Activated CD8-positive, alpha-beta memory T cell treated with anti-CD3 and anti-CD28 coated beads, Interleukin-2, amount 50 U/mL, for 48 hours (primary cell): ENCODE data around the gene KNDC1.
"Not testable (repeated sequence)": the region's sequence is repeated elsewhere in the genome, so short reads cannot be mapped to it uniquely, and the experiment has no call there.

Experiments
- DNase-seq: peaks from one replicate; pipeline ENCODE4 v3.0.0-alpha.2; 2020

Gene KNDC1

DNA sequence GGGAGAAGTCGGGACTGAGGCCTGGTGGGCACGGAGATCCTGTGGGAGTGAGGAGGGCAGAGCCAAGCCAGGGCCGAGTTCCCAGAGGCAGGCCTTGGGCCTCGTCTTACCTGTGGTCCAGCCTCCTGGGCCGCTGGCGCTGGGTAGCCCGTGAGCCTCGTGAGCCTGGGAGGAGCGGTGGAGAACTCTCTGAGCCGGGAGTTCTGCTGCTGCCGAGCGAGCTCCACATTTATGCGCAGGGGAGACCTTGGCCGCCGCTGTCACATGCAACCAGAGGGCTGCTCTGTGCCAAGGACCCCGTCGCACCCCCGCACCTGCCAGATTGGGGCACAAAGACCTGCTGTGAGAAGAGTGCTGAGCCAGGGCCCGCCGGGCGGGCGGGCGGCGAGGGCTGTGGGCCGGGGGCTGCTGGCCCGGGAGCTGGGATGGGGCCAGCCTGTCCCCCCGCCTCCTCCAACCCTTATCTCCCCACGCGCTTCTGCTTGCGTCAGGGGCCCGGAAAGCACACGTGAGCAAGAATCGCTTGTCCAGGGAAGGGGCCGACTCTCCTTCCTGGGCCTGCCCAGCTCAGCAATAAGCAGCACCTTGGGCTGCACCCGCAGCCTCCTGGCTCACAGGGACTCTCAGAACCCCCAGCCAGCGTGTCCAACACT lies 87.8 kb downstream of the KNDC1 start:
- DNase-seq = no peak

DNA sequence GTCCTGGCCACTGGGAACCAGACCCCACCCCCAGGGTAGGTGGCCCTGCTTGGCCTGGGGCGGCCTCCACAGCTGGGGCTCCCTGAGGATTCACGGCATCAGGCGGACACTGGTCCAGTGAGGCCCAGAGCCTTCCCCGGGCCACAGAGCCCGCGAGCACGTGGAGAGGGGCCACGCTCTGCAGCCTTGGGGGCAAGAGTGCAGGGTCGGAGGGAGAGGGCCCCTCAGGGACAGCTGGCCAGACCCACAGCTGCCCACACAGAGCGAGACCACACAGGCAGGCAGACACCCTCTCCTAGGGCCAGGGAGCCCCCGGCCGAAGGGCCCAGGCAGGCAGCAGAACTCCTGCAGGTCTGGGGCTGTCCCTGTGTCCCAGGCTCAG lies 88.3 kb downstream of the KNDC1 start:
- no peak for DNase-seq

DNA sequence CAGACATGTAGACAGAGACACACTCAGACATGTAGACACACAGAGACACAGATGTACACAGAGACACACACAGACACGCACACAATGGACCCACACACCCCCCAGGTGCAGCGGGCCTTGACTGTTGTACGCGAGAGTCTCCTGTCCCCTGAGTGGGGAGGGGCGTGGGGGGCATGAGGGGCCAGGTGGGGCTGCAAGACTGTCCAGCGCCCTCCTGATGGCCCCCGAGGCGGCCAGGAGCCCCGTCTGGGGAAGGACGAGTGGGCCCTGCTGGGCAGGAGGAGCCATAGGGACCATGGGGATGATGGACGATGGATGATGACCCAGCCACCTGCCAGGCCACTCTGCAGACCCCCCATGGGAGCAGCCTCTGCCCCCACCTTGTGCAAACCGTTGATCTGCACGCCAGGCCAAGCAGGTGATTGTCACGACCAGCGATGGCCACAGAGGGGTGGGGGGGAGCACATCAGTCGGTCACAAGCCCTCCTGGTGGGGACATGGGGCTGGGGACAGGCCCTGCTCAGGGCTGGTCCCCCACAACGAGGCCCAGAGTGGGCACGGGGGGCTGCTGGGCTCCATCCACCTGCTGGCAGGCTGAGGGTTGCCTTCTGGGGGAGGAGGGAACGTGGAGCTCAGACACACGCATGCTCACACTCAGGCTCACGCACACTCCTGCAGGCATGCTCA lies 89.2 kb downstream of the KNDC1 start:
- DNase-seq = no peak

DNA sequence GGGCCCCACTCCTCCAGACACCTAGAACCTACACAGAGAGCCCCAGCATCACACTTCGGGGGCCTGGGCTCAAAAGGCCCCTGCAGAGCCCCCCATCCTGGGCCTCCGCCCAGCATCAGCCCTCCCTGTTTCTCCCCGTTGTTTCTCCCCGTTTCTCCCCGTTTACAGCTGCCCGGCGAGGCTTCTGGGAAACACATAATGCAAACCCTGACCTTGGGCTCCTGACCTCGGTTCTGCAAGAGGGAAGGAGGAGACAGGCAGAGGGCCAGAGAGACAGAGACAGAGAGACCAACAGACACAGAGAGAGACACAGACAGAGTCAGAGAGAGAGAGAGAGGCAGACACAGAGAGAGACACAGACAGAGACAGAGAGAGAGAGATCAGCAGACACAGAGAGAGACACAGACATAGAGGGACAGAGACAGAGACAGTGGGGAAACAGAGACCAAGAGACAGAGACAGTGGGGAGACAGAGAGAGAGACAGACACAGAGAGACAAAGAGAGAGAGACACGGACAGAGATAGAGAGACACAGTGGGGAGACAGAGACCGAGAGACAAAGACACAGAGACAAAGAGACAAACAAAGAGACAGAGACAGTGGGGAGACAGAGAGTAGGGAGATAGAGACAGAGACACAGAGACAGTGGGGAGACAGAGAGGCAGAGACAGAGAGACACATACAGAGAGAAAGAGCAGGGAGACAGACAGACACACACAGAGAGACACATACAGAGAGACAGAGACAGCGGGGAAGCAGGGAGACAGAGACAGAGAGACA lies 90.1 kb downstream of the KNDC1 start:
- no peak for DNase-seq

DNA sequence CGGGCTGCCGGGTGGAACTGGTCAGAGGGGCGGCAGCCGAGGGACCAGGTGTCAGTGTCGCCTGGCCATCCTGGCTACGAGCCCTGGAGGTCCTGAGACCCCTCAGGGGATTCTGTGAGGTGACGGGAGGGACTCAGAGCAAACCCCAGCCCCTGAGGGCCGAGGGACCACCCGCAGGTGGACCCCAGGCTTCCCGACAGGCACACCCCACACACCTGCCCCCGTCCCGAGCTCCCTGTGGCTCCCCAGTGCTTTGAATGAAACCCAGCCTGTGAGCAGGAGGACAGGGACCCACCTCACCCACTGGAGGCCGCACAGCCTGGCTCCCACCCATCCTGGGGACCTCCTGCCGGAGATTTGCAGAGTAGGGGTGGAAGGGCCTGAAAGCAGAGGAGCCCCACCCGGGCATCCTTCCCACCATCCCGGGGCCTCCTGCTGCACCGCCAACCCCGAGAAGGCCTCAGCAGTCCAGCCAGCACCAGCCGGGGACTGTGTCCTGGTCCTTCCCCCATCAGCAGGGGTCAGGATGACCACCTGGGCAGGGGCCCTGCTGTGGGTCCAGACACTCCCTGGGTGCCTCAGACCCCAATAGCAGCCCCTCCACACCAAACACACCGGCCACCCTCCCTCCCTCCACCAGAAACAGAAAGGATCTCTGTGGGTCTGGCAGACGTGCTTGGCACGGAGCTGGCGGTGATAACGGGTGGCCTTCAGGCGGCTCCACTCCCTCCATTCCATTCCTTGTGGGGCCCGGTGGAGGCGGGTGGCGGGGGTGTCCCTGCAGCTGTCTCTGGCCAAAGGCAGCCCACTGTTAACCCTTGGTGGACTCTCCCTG lies 91.6 kb downstream of the KNDC1 start:
- no peak for DNase-seq

DNA sequence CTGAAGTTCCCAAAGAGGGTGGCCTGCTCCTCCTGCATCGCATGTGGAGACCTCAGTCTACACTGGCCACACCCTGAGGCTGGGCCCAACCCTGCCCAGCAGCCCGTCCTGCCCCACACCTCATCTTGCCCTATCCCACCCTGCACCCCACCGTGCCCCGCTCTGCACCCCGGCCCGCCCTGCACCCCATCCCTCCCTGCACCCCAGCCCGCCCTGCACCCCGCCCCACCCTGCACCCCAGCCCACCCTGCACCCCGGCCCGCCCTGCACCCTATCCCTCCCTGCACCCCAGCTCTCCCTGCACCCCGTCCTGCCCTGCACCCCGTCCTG lies 92.2 kb downstream of the KNDC1 start:
- DNase-seq = no peak

DNA sequence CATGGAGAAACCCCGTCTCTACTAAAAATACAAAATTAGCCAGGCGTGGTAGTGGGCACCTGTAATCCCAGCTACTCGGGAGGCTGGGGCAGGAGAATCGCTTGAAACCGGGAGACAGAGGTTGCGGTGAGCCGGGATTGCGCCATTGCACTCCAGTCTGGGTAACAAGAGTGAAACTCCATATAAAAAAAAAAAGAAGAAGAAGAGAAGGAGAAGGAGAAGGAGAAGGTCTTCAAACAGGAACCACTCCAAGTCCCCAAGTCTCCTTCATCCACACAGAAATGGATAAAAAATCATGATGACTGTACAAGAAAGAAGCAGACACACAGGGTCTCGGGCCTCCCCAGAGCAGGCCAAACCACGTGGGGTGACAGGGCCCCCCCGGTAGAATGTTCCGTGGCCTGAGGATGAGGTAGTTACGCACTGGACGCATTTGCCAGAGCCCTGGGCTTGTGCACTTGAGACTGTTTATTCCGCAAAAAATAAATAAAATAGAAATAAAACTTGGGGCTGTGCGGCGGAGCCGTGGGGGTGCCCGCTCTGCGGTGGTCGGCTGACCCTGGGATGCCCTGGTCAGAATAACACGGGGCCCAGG lies 93.4 kb downstream of the KNDC1 start:
- DNase-seq = no peak

DNA sequence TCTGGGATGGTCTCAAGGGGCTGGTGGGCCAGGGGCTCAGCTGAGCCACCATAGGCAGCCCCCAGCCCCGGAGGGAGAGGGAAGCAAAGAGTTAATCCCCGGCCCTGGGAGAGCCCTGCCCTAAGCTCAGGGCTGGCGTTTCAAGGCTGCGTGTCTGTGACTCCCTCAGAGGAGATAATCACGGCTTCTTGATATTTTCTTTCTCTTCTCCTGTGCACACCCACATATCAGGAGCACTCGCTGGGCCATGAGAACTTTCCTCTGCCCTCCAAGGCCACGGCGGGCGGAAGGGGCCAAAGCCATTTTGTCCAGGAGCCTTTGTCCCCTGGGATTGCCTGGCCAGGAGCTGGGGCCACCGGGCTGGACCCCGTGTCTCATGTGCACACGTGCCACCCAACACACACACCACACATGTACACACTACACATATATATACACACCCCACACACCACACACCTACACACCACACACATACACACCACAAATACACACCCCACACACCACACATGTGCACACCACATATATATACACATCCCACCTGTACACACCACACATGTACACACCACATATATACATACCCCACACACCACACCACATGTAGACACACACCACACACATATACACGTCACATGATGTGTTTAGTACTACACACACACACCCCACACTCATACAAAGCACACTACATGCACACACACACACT lies 94.6 kb downstream of the KNDC1 start:
- no peak for DNase-seq

DNA sequence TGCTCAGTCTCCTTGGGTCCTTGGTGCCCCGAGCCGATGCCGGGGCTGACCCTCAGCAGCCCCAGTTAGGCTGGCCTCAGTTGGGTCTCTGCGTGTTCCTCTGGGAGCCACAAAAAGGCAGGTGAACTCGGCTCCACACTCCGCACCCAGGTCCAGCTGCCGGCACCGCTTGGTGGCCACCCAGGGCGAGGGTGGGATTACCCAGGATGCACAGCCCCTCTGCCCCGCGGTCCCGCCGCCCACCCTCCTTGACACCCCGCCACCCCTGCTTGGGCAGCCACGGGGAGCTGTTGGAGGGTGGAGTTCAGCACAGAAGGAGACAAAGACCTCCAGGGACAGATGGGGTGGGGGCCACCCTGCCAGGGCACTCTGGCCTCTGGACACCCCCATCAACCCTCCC lies 95.3 kb downstream of the KNDC1 start:
- DNase-seq = no peak

DNA sequence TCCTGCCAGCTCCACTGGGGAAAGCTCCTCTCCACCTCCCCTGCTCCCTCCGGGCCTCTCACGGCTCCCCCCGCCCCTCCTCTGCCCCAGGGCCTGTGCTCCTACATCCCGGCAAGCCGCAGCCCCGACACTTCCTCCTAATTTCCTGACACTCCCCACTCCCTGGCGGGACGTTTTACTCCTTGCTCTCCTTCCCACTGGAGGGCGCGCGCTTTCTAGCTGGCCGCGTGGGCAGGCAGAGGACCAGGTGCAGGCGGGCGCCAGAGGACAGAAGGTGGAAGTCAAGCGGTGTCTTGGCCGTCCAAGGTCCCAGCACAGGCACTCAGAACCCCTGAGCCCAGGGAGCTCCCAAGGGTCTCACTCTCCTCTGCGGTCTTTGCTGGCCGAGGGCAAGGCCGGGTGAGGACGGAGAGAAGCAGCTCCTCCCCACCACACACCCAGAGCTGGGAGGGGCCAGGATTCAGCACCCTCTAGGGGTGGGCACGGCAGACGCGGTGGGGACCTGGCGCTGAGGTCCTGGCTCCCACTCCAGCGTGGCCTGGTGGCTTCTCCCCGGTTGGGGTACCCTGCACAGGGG lies 97.6 kb downstream of the KNDC1 start:
- peak; percentile 76 for DNase-seq

DNA sequence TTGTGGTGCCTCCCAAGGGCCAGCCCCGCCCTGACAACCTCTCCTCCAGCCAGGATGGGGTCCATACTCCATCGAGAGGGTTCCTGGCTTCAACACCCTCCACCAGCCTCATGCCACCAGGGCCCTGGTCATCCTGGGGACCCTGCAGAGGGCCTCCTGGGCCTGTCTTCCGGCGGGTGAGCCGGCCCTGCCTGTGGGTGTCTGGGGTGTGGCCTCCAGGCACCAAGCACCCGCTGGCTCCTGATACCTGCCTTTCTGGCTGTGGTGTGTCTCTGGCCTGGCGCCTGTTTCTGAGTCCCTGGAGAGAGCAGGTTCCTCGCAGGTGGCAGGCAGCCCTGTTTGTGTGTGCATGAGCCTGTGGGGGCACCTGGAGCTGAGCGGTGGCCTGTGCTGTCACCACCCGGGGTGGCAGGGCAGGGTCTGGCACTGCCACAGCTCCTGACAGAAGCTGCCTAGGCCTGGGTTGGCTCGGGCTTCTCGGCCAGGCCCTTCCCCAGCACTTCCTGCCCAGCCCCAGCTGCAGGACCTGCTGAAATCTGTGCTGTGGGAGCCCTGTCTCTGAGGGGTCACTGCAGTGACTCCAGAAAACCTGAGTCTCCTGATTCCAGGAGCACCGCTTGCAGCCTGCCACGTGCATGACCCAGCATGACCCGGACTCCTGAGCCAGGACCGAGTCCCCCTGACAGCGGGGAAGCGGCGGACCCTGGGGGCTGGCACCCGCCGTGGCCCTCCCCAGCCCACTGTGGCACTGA lies 98.2 kb downstream of the KNDC1 start:
- DNase-seq = peak; percentile 79

DNA sequence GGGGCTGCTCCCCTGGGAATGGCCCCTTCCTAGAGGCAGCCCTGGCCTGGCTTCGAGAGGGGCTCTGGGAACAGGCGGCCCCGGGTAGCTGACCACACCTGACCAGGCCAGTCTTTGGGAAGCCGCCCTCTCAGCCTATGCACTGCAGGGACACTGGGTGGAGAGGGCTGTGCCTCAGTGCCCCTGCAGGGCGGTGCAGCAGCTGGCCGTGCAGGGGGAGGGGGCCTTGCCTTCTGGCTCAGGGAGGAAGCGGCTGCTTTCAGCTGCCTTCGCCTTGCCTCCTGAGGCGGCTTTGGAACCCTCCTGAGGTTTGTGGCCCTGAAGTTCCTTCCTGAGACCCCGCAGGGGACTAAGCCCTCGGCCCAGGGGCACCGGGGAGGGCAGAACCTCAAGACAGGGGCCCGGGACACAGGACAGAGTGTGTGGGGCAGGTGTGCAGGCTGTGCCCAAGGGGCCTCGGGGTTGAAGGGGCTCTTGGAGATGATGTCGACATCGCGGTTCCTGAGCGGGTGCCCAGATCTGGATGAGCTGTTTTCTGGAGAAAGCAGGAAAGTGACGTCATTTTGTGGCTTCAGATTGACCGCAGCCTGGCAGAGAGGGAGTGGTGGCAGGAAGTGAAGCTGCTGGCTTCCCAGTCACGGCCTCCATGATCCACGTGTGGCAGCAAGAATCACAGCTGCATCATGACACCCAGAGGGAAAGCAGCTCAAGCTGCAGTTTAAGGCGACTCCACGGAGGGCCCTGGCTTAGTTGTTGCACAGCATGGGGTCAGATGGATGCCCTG lies 99.0 kb downstream of the KNDC1 start:
- DNase-seq = peak; percentile 94

DNA sequence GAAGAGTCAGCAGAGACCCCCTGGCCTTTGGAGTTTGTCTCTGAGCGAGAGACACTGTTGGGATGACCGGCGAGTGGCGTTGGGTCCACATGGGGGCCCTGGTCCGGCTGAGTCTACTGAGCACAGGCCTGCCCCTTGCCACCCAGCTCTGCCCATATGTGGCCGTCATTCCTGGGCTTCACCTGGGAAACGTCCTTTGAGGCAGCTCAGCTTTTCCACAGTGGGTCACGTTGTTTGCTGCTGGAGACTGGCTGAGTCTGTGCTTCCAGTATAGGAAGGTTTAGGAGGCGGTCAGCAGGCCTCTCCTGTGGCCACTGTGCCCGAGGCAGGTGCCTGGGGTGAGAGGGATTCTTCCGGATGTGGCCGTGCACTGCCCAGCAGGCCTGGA lies 99.6 kb downstream of the KNDC1 start:
- DNase-seq = no peak

DNA sequence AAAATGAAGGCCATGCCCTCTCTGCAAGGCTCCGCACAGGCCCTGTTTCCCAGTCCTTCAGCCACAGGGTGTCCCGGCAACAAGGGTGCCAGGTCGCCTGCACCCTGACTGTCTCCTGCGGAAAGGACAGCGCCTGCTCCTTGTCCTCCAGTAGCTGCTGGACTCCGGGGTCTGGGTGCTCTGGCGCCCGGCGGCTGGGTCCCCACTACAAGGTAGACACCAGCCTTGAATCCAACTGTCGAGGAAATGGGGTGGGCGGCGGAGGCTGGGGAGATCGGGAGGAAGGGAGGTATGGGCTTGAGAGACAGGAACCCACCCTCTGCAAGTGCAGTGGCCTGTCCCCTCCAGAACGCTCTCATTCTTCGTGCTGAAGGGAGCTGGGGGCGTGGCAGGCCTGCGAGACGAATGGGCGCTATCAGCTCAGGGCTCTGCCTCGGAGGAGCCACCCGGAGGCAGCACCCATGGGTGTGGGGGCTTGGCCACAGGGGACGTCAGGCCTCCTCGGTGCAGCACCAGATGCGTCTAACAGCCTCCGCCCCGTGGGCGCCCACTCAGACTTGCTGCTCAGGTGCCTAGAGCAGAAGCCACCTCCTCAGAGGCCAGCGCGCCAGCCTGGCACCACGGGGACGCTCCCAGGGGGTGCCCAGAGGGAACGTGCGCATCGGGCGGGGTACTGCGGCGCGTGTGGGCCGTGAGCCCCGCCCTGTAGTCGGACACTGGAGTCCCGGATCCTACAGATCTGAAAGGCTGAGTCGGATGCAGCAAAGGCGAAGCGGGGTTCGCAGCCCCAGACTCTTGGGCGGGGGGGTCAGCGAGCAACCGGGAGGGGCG lies 101.1 kb downstream of the KNDC1 start:
- peak; percentile 89 for DNase-seq

DNA sequence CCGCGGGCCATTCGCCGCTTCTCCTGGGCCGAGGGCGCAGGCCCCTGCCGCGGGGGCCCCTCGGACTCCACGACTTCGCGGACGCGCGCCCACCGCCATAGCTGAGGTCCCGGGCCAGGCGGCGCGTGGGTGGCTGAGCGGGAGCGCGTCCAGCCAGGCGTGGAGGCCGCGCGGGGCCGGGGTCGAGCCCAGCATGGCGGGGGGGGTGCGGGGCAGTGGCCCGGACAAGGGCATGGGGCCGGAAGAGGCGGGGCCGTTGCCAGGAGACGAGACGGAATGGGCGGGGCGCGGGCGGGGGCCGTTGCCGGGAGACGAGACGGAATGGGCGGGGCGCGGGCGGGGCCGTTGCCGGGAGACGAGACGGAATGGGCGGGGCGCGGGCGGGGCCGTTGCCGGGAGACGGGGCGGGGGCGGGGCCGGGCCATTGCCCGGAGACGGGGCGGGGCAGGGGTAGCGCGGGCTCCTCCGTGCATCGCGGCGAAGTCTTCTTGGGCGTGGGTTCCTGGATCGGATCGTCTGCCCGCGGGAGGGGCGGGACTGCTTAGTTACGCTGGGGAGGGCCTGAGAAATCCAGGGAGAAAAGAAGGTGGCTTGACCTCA lies 101.8 kb downstream of the KNDC1 start:
- peak; percentile 92 for DNase-seq

DNA sequence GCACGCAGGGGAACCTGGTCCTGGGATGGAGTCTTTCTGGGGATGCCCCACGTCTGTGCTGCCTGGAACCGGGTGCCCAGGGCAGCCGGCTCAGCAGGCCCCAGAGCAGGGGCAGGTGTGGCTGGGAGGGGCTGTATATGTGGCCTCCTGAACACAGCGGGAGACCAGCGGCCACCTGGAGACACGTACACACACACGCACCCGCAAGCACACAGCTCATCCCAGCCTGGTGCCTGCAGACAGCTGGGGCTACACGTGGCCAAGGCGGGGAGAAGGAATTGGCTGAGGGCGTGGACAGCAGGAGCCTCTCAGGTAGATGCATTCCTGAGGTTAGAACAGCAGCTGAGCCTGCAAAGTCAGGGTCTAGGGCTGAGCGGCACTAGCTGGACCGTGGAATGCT lies 102.7 kb downstream of the KNDC1 start:
- no peak for DNase-seq

DNA sequence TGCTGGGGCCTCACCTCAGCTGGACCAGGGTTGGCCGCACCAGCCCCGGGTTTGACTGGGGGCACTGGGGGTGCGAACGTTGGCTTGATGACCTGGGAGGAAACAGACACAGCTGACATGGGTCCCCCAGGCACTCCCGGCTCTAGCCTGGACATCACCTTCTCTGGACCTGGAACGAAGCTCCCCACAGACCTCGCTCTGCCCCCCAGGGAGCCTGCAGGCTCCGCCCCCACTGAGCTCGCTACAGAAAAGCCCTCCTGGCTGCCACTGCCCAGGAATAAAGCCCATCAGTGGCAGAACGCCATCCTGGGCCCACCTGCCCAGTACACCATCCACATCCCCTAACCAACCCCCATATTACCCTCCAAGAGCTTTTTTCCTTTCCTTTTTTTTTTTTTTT lies 103.7 kb downstream of the KNDC1 start:
- no peak for DNase-seq

DNA sequence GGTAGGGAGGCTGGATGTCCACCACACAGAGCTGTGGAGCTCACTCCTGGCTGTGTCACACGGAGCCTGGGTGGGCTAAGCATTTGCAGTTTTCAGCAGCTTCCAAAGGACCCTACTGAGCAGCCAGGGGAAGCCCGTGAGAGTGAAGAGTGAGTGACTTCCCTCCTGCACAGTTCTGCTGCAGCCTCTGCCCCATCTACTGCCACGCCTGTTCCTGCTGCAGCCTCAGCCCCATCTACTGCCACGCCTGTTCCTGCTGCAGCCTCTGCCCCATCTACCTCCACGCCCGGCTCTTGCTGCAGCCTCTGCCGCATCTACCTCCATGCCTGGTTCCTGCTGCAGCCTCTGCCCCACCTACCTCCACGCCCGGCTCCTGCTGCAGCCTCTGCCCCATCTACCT lies 104.4 kb downstream of the KNDC1 start:
- DNase-seq = no peak

DNA sequence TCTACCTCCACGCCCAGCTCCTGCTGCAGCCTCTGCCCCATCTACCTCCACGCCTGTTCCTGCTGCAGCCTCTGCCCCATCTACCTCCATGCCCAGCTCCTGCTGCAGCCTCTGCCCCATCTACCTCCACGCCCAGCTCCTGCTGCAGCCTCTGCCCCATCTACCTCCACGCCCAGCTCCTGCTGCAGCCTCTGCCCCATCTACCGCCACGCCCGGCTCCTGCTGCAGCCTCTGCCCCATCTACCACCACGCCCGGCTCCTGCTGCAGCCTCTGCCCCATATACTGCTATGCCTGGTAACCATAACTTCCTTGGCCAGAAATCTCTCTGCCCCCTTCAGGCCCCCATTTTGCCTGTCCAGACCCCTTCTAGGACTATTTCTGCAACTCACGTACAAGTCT lies 105.0 kb downstream of the KNDC1 start:
- not testable (repeated sequence) for DNase-seq
